ENCODE data around the gene SRGAP1. TPM values are rescaled to one million over a fixed set of nuclear protein-coding genes. Genes with fewer than 3 reads are reported as not detected.

SRGAP1 gene
- total and polyA plus RNA-seq, 2 experiments from 2014 or later = 13.0 to 29.4 TPM

DNA sequence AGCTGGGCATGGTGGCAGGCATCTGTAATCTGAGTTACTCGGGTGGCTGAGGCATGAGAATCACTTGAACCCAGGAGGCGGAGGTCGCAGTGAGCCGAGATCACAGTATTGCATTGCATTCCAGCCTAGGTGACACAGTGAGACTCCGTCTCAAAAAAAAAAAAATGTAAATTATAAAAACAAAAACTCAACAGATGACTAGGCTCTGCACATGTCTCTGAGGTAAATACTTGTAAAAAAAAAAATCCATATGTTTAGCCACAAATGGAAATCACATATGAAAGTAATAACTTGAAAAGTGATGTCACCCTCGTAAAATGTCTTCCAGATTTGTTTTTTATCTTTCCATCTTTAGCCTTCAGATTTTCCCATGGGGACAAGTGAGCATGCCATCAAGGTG is 292.6 kb downstream of the SRGAP1 start:
- TF ChIP-seq EZH2 (IDR thresholded peaks at IDR 0.05; ENCODE audit: insufficient read depth, poor library complexity, severe bottlenecking) (no peak), EZH2phosphoT487 (IDR thresholded peaks at IDR 0.05; ENCODE audit: insufficient read depth, low read depth) (no peak)
- H3K4me1 ChIP-seq (ENCODE audit: insufficient read depth) = peaks cover 23% of the 10 kb centered on the region

DNA sequence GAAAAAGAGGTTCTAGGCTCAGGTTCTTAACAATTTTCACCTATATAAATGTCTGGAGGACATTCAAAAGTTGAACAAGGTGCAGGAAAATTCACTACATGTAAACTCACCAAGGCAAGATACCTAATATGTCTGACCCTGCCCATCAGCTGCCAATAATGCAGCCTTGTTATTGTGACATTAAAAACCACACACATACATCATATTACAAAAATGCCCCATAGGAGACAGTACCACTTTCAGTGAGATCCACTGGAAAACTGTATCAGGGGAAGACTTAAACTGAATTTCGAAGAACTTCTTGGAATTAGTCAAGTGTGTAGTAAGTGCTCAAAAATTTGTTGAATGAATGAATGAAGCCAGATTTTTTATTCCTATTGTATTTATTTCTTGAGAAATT is 294.5 kb downstream of the SRGAP1 start:
- 96 to 98% methylated on average over 1 of the region's 1 CpG for WGBS, 2 experiments (ENCODE audit: low coverage in 1 of 2, low lambda C conversion rate in 2 of 2, missing lambda C conversion rate in 2 of 2)
- H3K9me2 ChIP-seq (ENCODE audit: insufficient read depth) = no peaks in the 10 kb centered on the region
- no peak overlapping the region for H3K9ac ChIP-seq
- peaks cover 41% of the 10 kb centered on the region for H3K36me3 ChIP-seq (ENCODE audit: low read depth)
- no peak overlapping the region for H3K27ac ChIP-seq
- H2AFZ ChIP-seq = no peak overlapping the region
- H3F3A ChIP-seq (ENCODE audit: insufficient read depth) = peaks cover 39% of the 10 kb centered on the region
- H3K9me3 ChIP-seq (ENCODE audit: low read depth) = no peaks in the 10 kb centered on the region
- in situ Hi-C loops (cut with MboI) = no loop called here
- H3K4me3 ChIP-seq = no peak overlapping the region
- no peak for DNase-seq
- H3K4me1 ChIP-seq (ENCODE audit: insufficient read depth) = peaks cover 23% of the 10 kb centered on the region
- no peaks in the 10 kb centered on the region for H3K27me3 ChIP-seq (replicated peaks; ENCODE audit: insufficient read depth)
- no peaks in the 10 kb centered on the region for H4K20me1 ChIP-seq (ENCODE audit: insufficient read depth)
- TF ChIP-seq EZH2 (IDR thresholded peaks at IDR 0.05; ENCODE audit: insufficient read depth, poor library complexity, severe bottlenecking) (no peak), EZH2phosphoT487 (IDR thresholded peaks at IDR 0.05; ENCODE audit: insufficient read depth, low read depth) (no peak)
- peaks cover 16% of the 10 kb centered on the region for H3K79me2 ChIP-seq (ENCODE audit: insufficient read depth)
- H3K4me2 ChIP-seq (ENCODE audit: unreplicated experiment) = no peak overlapping the region

More for the DNA sequence above, 292.6 kb downstream of the SRGAP1 start:
- H3K36me3 ChIP-seq (ENCODE audit: low read depth) = peaks cover 38% of the 10 kb centered on the region
- H2AFZ ChIP-seq = no peak overlapping the region
- no peaks in the 10 kb centered on the region for H3K9me2 ChIP-seq (ENCODE audit: insufficient read depth)
- peak overlapping the region; percentile 22 for H3K4me2 ChIP-seq (ENCODE audit: unreplicated experiment)
- H3K4me3 ChIP-seq = no peak overlapping the region
- peaks cover 52% of the 10 kb centered on the region for H3F3A ChIP-seq (ENCODE audit: insufficient read depth)
- 28 to 39% methylated on average over 5 to 6 of the region's 6 CpGs for WGBS, 2 experiments (ENCODE audit: low coverage in 1 of 2, low lambda C conversion rate in 2 of 2, missing lambda C conversion rate in 2 of 2)
- DNase-seq = peak; percentile 33
- H3K27me3 ChIP-seq (replicated peaks; ENCODE audit: insufficient read depth) = no peaks in the 10 kb centered on the region
- no peaks in the 10 kb centered on the region for H4K20me1 ChIP-seq (ENCODE audit: insufficient read depth)
- no peaks in the 10 kb centered on the region for H3K9me3 ChIP-seq (ENCODE audit: low read depth)
- peaks cover 10% of the 10 kb centered on the region for H3K79me2 ChIP-seq (ENCODE audit: insufficient read depth)
- peak overlapping the region; percentile 63 for H3K27ac ChIP-seq
- in situ Hi-C loops (cut with MboI) = no loop called here
- peak overlapping the region; percentile 45; the same call in 1 of the 2 replicates for H3K9ac ChIP-seq

DNA sequence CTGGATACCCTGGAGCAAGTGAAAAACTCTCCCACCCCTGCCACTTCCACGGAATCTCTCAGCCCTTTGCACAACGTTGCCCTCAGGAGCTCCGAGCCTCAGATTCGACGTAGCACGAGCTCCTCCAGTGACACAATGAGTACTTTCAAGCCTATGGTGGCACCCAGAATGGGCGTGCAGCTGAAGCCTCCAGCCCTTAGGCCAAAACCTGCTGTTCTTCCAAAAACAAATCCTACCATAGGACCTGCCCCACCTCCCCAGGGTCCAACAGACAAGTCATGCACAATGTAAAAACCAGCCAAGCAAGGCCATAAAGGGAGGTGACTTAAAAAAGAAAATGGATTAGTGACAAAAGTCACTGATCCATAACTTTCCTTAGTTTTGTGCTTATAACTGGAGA is 297.9 kb downstream of the SRGAP1 start:
- Histone ChIP-seq H3K36me3 (ENCODE audit: low read depth) (peaks cover 48% of the 10 kb centered on the region), H3K4me1 (ENCODE audit: insufficient read depth) (peaks cover 3% of the 10 kb centered on the region)

DNA sequence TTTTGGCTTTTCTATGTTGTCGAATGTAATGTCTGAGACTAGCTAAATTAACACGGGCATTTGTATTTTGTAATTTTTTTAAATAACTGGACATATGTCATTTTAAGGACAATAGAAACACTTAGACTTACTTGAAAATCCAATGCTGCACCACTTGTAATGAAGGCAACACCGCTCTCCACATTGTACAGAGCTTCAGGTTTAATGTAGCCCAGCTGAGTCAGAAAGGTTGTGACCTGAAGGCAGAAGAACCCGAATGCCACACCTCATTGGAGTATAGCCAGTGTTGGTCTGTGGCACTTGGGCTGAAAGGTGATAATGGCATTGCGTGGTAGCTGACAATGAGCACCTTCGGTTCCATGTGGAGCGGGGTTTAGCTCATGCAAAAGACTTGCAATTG is 298.3 kb downstream of the SRGAP1 start:
- WGBS, 2 experiments (ENCODE audit: low coverage in 1 of 2, low lambda C conversion rate in 2 of 2, missing lambda C conversion rate in 2 of 2) = 91 to 92% methylated on average over 7 of the region's 7 CpGs
- Histone ChIP-seq H3K9me3 (ENCODE audit: low read depth) (no peaks in the 10 kb centered on the region), H3K4me1 (ENCODE audit: insufficient read depth) (no peaks in the 10 kb centered on the region), H3K9me2 (ENCODE audit: insufficient read depth) (no peaks in the 10 kb centered on the region), H2AFZ (no peak overlapping the region), H3K9ac (no peak overlapping the region), H4K20me1 (ENCODE audit: insufficient read depth) (no peaks in the 10 kb centered on the region), H3F3A (ENCODE audit: insufficient read depth) (peaks cover 8% of the 10 kb centered on the region; the same call in 1 of the 2 replicates), H3K27ac (no peak overlapping the region), H3K36me3 (ENCODE audit: low read depth) (peaks cover 45% of the 10 kb centered on the region), H3K79me2 (ENCODE audit: insufficient read depth) (peaks cover 25% of the 10 kb centered on the region), H3K27me3 (replicated peaks; ENCODE audit: insufficient read depth) (no peaks in the 10 kb centered on the region), H3K4me3 (no peak overlapping the region), H3K4me2 (ENCODE audit: unreplicated experiment) (no peak overlapping the region)
- no peak for TF ChIP-seq EZH2 (IDR thresholded peaks at IDR 0.05; ENCODE audit: insufficient read depth, poor library complexity, severe bottlenecking)
- no peak for TF ChIP-seq EZH2phosphoT487 (IDR thresholded peaks at IDR 0.05; ENCODE audit: insufficient read depth, low read depth)
- no peak for DNase-seq
- in situ Hi-C loops (cut with MboI) = no loop called here

More for the DNA sequence above, 297.9 kb downstream of the SRGAP1 start:
- no peaks in the 10 kb centered on the region for H4K20me1 ChIP-seq (ENCODE audit: insufficient read depth)
- H3K9me3 ChIP-seq (ENCODE audit: low read depth) = no peaks in the 10 kb centered on the region
- in situ Hi-C loops (cut with MboI) = no loop called here
- no peak overlapping the region for H2AFZ ChIP-seq
- WGBS, 2 experiments (ENCODE audit: low coverage in 1 of 2, low lambda C conversion rate in 2 of 2, missing lambda C conversion rate in 2 of 2) = 99% methylated on average over 7 of the region's 7 CpGs
- no peak overlapping the region for H3K4me3 ChIP-seq
- H3K79me2 ChIP-seq (ENCODE audit: insufficient read depth) = peaks cover 25% of the 10 kb centered on the region
- no peak overlapping the region for H3K9ac ChIP-seq
- DNase-seq = no peak
- peaks cover 11% of the 10 kb centered on the region for H3F3A ChIP-seq (ENCODE audit: insufficient read depth)
- H3K27ac ChIP-seq = no peak overlapping the region
- TF ChIP-seq EZH2phosphoT487 (IDR thresholded peaks at IDR 0.05; ENCODE audit: insufficient read depth, low read depth) (no peak), EZH2 (IDR thresholded peaks at IDR 0.05; ENCODE audit: insufficient read depth, poor library complexity, severe bottlenecking) (no peak)
- no peaks in the 10 kb centered on the region for H3K9me2 ChIP-seq (ENCODE audit: insufficient read depth)
- no peak overlapping the region for H3K4me2 ChIP-seq (ENCODE audit: unreplicated experiment)
- no peaks in the 10 kb centered on the region for H3K27me3 ChIP-seq (replicated peaks; ENCODE audit: insufficient read depth)

DNA sequence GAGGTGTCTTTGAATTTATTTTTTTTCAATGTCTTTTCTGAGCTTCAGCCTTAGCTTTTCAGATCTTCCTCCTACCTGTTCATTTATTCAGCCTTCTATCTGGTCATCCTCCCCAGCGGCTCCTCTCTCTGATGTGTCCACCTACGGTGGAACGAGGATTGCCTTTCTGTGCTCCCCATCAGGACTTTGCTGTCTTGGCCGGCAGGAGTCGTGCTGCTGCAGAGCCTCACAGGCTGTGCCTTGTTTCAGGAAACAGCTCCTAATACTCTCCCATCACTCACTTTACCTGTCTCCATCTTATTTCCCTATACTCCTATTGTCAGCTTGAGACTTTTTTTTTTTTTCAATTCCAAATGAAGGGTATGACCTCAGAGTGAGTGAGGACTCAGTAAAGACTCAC is 300.7 kb downstream of the SRGAP1 start:
- no peak overlapping the region for H3K9ac ChIP-seq
- no peaks in the 10 kb centered on the region for H3K9me2 ChIP-seq (ENCODE audit: insufficient read depth)
- in situ Hi-C loops (cut with MboI) = no loop called here
- no peaks in the 10 kb centered on the region for H3K4me1 ChIP-seq (ENCODE audit: insufficient read depth)
- no peaks in the 10 kb centered on the region for H3K27me3 ChIP-seq (replicated peaks; ENCODE audit: insufficient read depth)
- H3K4me2 ChIP-seq (ENCODE audit: unreplicated experiment) = no peak overlapping the region
- 0 out of 2 replicates have a peak, but pooled peaks cover 3% of the 10 kb centered on the region for H3F3A ChIP-seq (ENCODE audit: insufficient read depth)
- peaks cover 49% of the 10 kb centered on the region for H3K36me3 ChIP-seq (ENCODE audit: low read depth)
- H3K79me2 ChIP-seq (ENCODE audit: insufficient read depth) = peaks cover 25% of the 10 kb centered on the region
- no peak for DNase-seq
- H3K9me3 ChIP-seq (ENCODE audit: low read depth) = no peaks in the 10 kb centered on the region
- H3K27ac ChIP-seq = no peak overlapping the region
- H4K20me1 ChIP-seq (ENCODE audit: insufficient read depth) = no peaks in the 10 kb centered on the region
- no peak overlapping the region for H2AFZ ChIP-seq
- TF ChIP-seq EZH2phosphoT487 (IDR thresholded peaks at IDR 0.05; ENCODE audit: insufficient read depth, low read depth) (no peak), EZH2 (IDR thresholded peaks at IDR 0.05; ENCODE audit: insufficient read depth, poor library complexity, severe bottlenecking) (no peak)
- no peak overlapping the region for H3K4me3 ChIP-seq
- 96 to 100% methylated on average over 5 of the region's 5 CpGs for WGBS, 2 experiments (ENCODE audit: low coverage in 1 of 2, low lambda C conversion rate in 2 of 2, missing lambda C conversion rate in 2 of 2)
